Activated T-helper 1 cell treated with anti-CD3 and anti-CD28 coated beads, Interleukin-2, amount 50 U/mL, for 16 hours (primary cell): ENCODE data around the gene MED6.
A peak's percentile ranks its signal among the peaks of the same experiment; 100 is the strongest.

Source experiments
- DNase-seq, 2 donors: peaks; one replicate each; pipeline ENCODE4 v3.0.0-alpha.2; 2020; ENCODE audit warnings: low read depth in 1 of 2, low spot score in 1 of 2

Gene MED6

GRCh38 chr14:70600382-70601157, at the start of gene MED6:
TSS of gene MED6 (minus strand) at chr14:70600655. CDS start at chr14:70600637, 18 bp downstream.
- peak; percentile 81 to 86 for DNase-seq

- no peak for DNase-seq
These were observed 49.3 kb upstream of the MED6 start for GRCh38 chr14:70649803-70650202.

GRCh38 chr14:70648346-70648745, 47.9 kb upstream of the MED6 start:
- DNase-seq, result no peak

- DNase-seq, result no peak
These were observed 46.2 kb upstream of the MED6 start for GRCh38 chr14:70646705-70647104.

GRCh38 chr14:70645892-70646291, 45.4 kb upstream of the MED6 start:
- DNase-seq, result no peak

- no peak for DNase-seq
These were observed 43.5 kb upstream of the MED6 start for GRCh38 chr14:70643967-70644366.

GRCh38 chr14:70642303-70643235, 42.1 kb upstream of the MED6 start:
- DNase-seq, result peak in 1 of 2 donors; percentile 19

GRCh38 chr14:70641548-70642302, 41.3 kb upstream of the MED6 start, which contains the start of gene TTC9:
TSS of gene TTC9 (plus strand) at chr14:70641916. CDS start at chr14:70642130, 214 bp downstream.
- peak in 1 of 2 donors; percentile 31 for DNase-seq

- DNase-seq, result peak in 1 of 2 donors; percentile 26
These were observed 40.6 kb upstream of the MED6 start for GRCh38 chr14:70640938-70641547.

GRCh38 chr14:70638416-70638815, 38.0 kb upstream of the MED6 start:
- DNase-seq, result no peak

GRCh38 chr14:70635971-70636595, 35.6 kb upstream of the MED6 start:
- DNase-seq, result no peak

GRCh38 chr14:70631948-70632347, 31.5 kb upstream of the MED6 start:
- DNase-seq, result no peak

GRCh38 chr14:70624972-70625371, 24.5 kb upstream of the MED6 start:
- no peak for DNase-seq

- DNase-seq, result peak in 1 of 2 donors; percentile 20
These were observed 21.8 kb upstream of the MED6 start for GRCh38 chr14:70622111-70622712.

GRCh38 chr14:70619708-70620107, 19.3 kb upstream of the MED6 start:
- DNase-seq, result no peak

GRCh38 chr14:70618314-70618713, 17.9 kb upstream of the MED6 start:
- no peak for DNase-seq

GRCh38 chr14:70616646-70617045, 16.2 kb upstream of the MED6 start:
- DNase-seq, result no peak

- DNase-seq, result no peak
These were observed 10.8 kb upstream of the MED6 start for GRCh38 chr14:70611216-70611615.

GRCh38 chr14:70602254-70602653, 1.8 kb upstream of the MED6 start:
- DNase-seq, result no peak

GRCh38 chr14:70601162-70601561, 707 bp upstream of the MED6 start:
- DNase-seq, result no peak
